Kidney (tissue), 14 donors: ENCODE data around the gene LIMS2. TPM values are rescaled to one million over a fixed set of nuclear protein-coding genes. Genes with fewer than 3 reads are reported as not detected.

Source experiments
- DNase-seq, 5 donors: peaks; one replicate each; pipeline ENCODE4 v3.0.0-alpha.2; 2013 to 2020
- FAIRE-seq: peaks from 2 replicates; lab custom pipeline; 2012; peaks lifted over from hg19 to GRCh38; lab: Jason Lieb, UNC
- H3K27ac ChIP-seq, 2 donors: one replicate each; pipeline ENCODE4 v1.7.0; 2013; ENCODE audit warnings: low read depth in 2 of 2, low read length in 2 of 2, inconsistent platforms in 1 of 2
- H3K27me3 ChIP-seq: one replicate; pipeline ENCODE4 v1.7.1; 2013; ENCODE audit warnings: low read length, inconsistent platforms; ENCODE audit not compliant: control insufficient read depth, insufficient read depth
- H3K36me3 ChIP-seq, 3 donors: one replicate each; pipeline versions ENCODE4 v1.7.0 to v1.7.1; 2013; ENCODE audit warnings: low read length in 3 of 3, control low read depth in 1 of 3, inconsistent platforms in 1 of 3; ENCODE audit not compliant: insufficient read depth in 3 of 3, control insufficient read depth in 2 of 3
- H3K4me1 ChIP-seq, 3 donors: one replicate each; pipeline versions ENCODE4 v1.7.0 to v1.7.1; 2013; ENCODE audit warnings: low read length in 3 of 3, inconsistent platforms in 1 of 3, low read depth in 1 of 3; ENCODE audit not compliant: control insufficient read depth in 2 of 3, insufficient read depth in 2 of 3
- H3K4me3 ChIP-seq, 3 donors: one replicate each; pipeline versions ENCODE4 v1.7.0 to v1.8.1; 2013; ENCODE audit warnings: low read length in 3 of 3, control low read depth in 1 of 3, inconsistent platforms in 1 of 3
- H3K9ac ChIP-seq, 3 donors: one replicate each; pipeline versions ENCODE4 v1.7.0 to v1.7.1; 2013; ENCODE audit warnings: low read length in 3 of 3, control low read depth in 1 of 3, inconsistent platforms in 1 of 3
- H3K9me3 ChIP-seq, 3 donors: one replicate each; pipeline versions ENCODE4 v1.7.0 to v1.7.1; 2013; ENCODE audit warnings: low read length in 3 of 3, control low read depth in 1 of 3, inconsistent platforms in 1 of 3; ENCODE audit not compliant: control insufficient read depth in 2 of 3, insufficient read depth in 1 of 3
- CTCF ChIP-seq: IDR thresholded peaks from 3 replicates; pipeline ENCODE4 v1.5.1; 2012; ENCODE audit warnings: mild to moderate bottlenecking, moderate library complexity, borderline replicate concordance; ENCODE audit not compliant: insufficient read depth; ENCODE audit errors: extremely low read depth
- intact Hi-C: fragments of 100-400 bp; cut with DNase I; formaldehyde crosslinking; loops from one replicate; pipeline ENCODE4 v1.11.1; 2022
- polyA plus RNA-seq: library from polyadenylated mRNA; stranded (reverse); fragments of 350-450 nt; fragmentation: Illumina TruSeq; extraction: RNeasy Lipid Tissue Mini Kit (QIAGEN cat#74804); gene quantifications from one replicate; pipeline ENCODE4 v1.2.3, GENCODE V29; 2014; ENCODE audit warnings: low read depth, low replicate concordance; ENCODE audit not compliant: insufficient read depth
- total RNA-seq: library from RNA; stranded (reverse); fragmentation: NEBNext Ultra II Directional; extraction: Animal tissue kit (Norgen Biotek cat#: 25700); gene quantifications from one replicate; pipeline ENCODE4 v1.2.1, GENCODE V29; 2021
- donor health status: control.
- donor health status: control.
- donor health status: control.
- donor health status: control.
- donor health status: control.
- donor health status: DM: yes; HTN: yes; CAD: no.
- donor health status: Normal renal cell carcinoma (clear cell type).

The LIMS2 gene
- total and polyA plus RNA-seq, 2 donors from 2014 or later: 101 to 107 TPM

- H3K9me3 ChIP-seq: no peaks in the 10 kb centered on the region
- intact Hi-C loops: no loop called here
- DNase-seq: peak in 1 of 5 donors; percentile 56
- no peak overlapping the region for H3K9ac ChIP-seq
- no peaks in the 10 kb centered on the region for H3K36me3 ChIP-seq
- no peak overlapping the region for H3K27ac ChIP-seq
- FAIRE-seq: no peak
- H3K27me3 ChIP-seq: no peaks in the 10 kb centered on the region
- no peak overlapping the region for H3K4me3 ChIP-seq
- H3K4me1 ChIP-seq: peaks cover 0 to 20% (median 4%) of the 10 kb centered on the region in 3 donors
- no peak for TF ChIP-seq CTCF
Measured at GRCh38 chr2:127654084-127654837, 21.1 kb downstream of the LIMS2 start.

- Histone ChIP-seq H3K36me3 (no peaks in the 10 kb centered on the region), H3K27ac (no peak overlapping the region), H3K4me3 (no peak overlapping the region), H3K9ac (no peak overlapping the region), H3K4me1 (peaks cover 0 to 21% (median 6%) of the 10 kb centered on the region in 3 donors), H3K9me3 (no peaks in the 10 kb centered on the region), H3K27me3 (no peaks in the 10 kb centered on the region)
- FAIRE-seq: no peak
- DNase-seq: peak in 1 of 5 donors; percentile 49
- TF ChIP-seq CTCF: no peak
- intact Hi-C loops: no loop called here
Measured at GRCh38 chr2:127653421-127654083, 21.8 kb downstream of the LIMS2 start.

GRCh38 chr2:127652786-127653357 lies 22.5 kb downstream of the LIMS2 start:
- H3K27ac ChIP-seq: no peak overlapping the region
- TF ChIP-seq CTCF: no peak
- no peaks in the 10 kb centered on the region for H3K9me3 ChIP-seq
- DNase-seq (peak in 1 of 5 donors; percentile 64), FAIRE-seq (no peak)
- intact Hi-C loops: no loop called here
- H3K9ac ChIP-seq: no peak overlapping the region
- H3K4me3 ChIP-seq: no peak overlapping the region
- H3K27me3 ChIP-seq: no peaks in the 10 kb centered on the region
- peaks cover 0 to 21% (median 6%) of the 10 kb centered on the region in 3 donors for H3K4me1 ChIP-seq
- H3K36me3 ChIP-seq: no peaks in the 10 kb centered on the region
